H9 (cell line): Measurements from ENCODE around the gene AQP12A. TPM values are rescaled to one million over a fixed set of nuclear protein-coding genes. Genes with fewer than 3 reads are reported as not detected.

Experiments
- DNase-seq: peaks from one replicate; pipeline ENCODE4 v3.0.0-alpha.2; 2017
- H2AFZ ChIP-seq: one replicate; pipeline ENCODE4 v1.6.1; 2013; ENCODE audit warnings: mild to moderate bottlenecking, low read length, control low read depth, moderate library complexity
- H2AK5ac ChIP-seq: 2 replicates; pipeline ENCODE4 v1.6.1; 2013; ENCODE audit warnings: low read length, control low read depth, mixed read lengths; ENCODE audit not compliant: insufficient read length
- H2BK120ac ChIP-seq: one replicate; pipeline ENCODE4 v1.6.1; 2013; ENCODE audit warnings: low read depth, mild to moderate bottlenecking, low read length, control low read depth, inconsistent platforms; ENCODE audit not compliant: poor library complexity, severe bottlenecking
- H2BK12ac ChIP-seq: 2 replicates; pipeline ENCODE4 v1.6.1; 2013; ENCODE audit warnings: low read length, control low read depth, mixed read lengths, low read depth; ENCODE audit not compliant: insufficient read length
- H2BK15ac ChIP-seq: 2 replicates; pipeline ENCODE4 v1.6.1; 2013; ENCODE audit warnings: low read depth, low read length, control low read depth
- H2BK20ac ChIP-seq: one replicate; pipeline ENCODE4 v1.6.1; 2013; ENCODE audit warnings: low read depth, mild to moderate bottlenecking, low read length, control low read depth, inconsistent platforms; ENCODE audit not compliant: poor library complexity, severe bottlenecking
- H2BK5ac ChIP-seq: 2 replicates; pipeline ENCODE4 v1.6.1; 2013; ENCODE audit warnings: low read length, control low read depth, mixed read lengths; ENCODE audit not compliant: insufficient read length
- H3K14ac ChIP-seq: 2 replicates; pipeline ENCODE4 v1.6.1; 2013; ENCODE audit warnings: low read length, control low read depth; ENCODE audit not compliant: insufficient read depth
- H3K18ac ChIP-seq: 2 replicates; pipeline ENCODE4 v1.6.1; 2013; ENCODE audit warnings: low read depth, mild to moderate bottlenecking, mixed read lengths, low read length, control low read depth; ENCODE audit not compliant: insufficient read length
- H3K23ac ChIP-seq: 2 replicates; pipeline ENCODE4 v1.6.1; 2013; ENCODE audit warnings: low read length, control low read depth, mixed read lengths, low read depth; ENCODE audit not compliant: insufficient read length
- H3K23me2 ChIP-seq: 2 replicates; pipeline ENCODE4 v1.6.1; 2013; ENCODE audit warnings: low read depth, mild to moderate bottlenecking, mixed read lengths, low read length, control low read depth; ENCODE audit not compliant: insufficient read length, poor library complexity, severe bottlenecking
- H3K27ac ChIP-seq: 2 replicates; pipeline ENCODE4 v1.5.1; 2013; ENCODE audit warnings: low read length, control low read depth, mixed read lengths, low read depth; ENCODE audit not compliant: insufficient read length
- H3K27me3 ChIP-seq: 2 replicates; pipeline ENCODE4 v1.6.1; 2013; ENCODE audit warnings: low read length, control low read depth, inconsistent platforms; ENCODE audit not compliant: insufficient read depth
- H3K4ac ChIP-seq: 2 replicates; pipeline ENCODE4 v1.6.1; 2013; ENCODE audit warnings: low read depth, mild to moderate bottlenecking, control low read depth, inconsistent platforms, low read length, moderate library complexity
- H3K4me1 ChIP-seq: 2 replicates; pipeline ENCODE4 v1.6.1; 2013; ENCODE audit warnings: low read length, control low read depth, inconsistent platforms; ENCODE audit not compliant: insufficient read depth
- H3K4me2 ChIP-seq: 2 replicates; pipeline ENCODE4 v1.6.1; 2013; ENCODE audit warnings: low read length, control low read depth, mixed read lengths; ENCODE audit not compliant: insufficient read length, insufficient read depth
- H3K56ac ChIP-seq: 2 replicates; pipeline ENCODE4 v1.6.1; 2013; ENCODE audit warnings: low read depth, mild to moderate bottlenecking, mixed read lengths, low read length, control low read depth; ENCODE audit not compliant: insufficient read length
- H3K79me1 ChIP-seq: 2 replicates; pipeline ENCODE4 v1.6.1; 2013; ENCODE audit warnings: low read depth, mild to moderate bottlenecking, moderate library complexity, low read length, control low read depth, inconsistent platforms; ENCODE audit not compliant: insufficient read depth, poor library complexity, severe bottlenecking
- H3K79me2 ChIP-seq: 2 replicates; pipeline ENCODE4 v1.6.1; 2013; ENCODE audit warnings: low read length, control low read depth, inconsistent platforms; ENCODE audit not compliant: insufficient read depth
- H3K9ac ChIP-seq: 2 replicates; pipeline ENCODE4 v1.6.1; 2013; ENCODE audit warnings: low read length, control low read depth, mixed read lengths; ENCODE audit not compliant: insufficient read length; ENCODE audit errors: extremely low read depth
- H3K9me3 ChIP-seq: one replicate; pipeline ENCODE4 v1.6.1; 2013; ENCODE audit warnings: low read depth, low read length, inconsistent platforms; ENCODE audit not compliant: control insufficient read depth
- H3T11ph ChIP-seq: one replicate; pipeline ENCODE4 v1.6.1; 2013; ENCODE audit warnings: mild to moderate bottlenecking, low read length, control low read depth, inconsistent platforms
- H4K20me1 ChIP-seq: one replicate; pipeline ENCODE4 v1.6.1; 2013; ENCODE audit not compliant: control insufficient read depth, insufficient read length, insufficient read depth
- H4K5ac ChIP-seq: 2 replicates; pipeline ENCODE4 v1.6.1; 2013; ENCODE audit warnings: low read depth, mild to moderate bottlenecking, mixed read lengths, low read length, control low read depth; ENCODE audit not compliant: insufficient read length
- H4K8ac ChIP-seq: replicated peaks from 2 replicates; pipeline ENCODE4 v1.6.1; 2013; ENCODE audit warnings: low read length, control low read depth, mixed read lengths, low read depth; ENCODE audit not compliant: insufficient read length
- H4K91ac ChIP-seq: 2 replicates; pipeline ENCODE4 v1.6.1; 2013; ENCODE audit warnings: low read depth, mild to moderate bottlenecking, moderate library complexity, mixed read lengths, low read length, control low read depth; ENCODE audit not compliant: insufficient read length
- H3K27ac Mint-ChIP-seq, 3 experiments: 2 replicates in 2 of 3; 3 replicates in 1 of 3; pipeline ENCODE4 v1.8.0; 2020 to 2021; ENCODE audit warnings: mixed read lengths in 3 of 3, mild to moderate bottlenecking in 1 of 3, moderate library complexity in 1 of 3
- H3K27me3 Mint-ChIP-seq: 2 replicates; pipeline ENCODE4 v1.8.0; 2021; ENCODE audit warnings: low read depth, mild to moderate bottlenecking, moderate library complexity, mixed read lengths
- H3K36me3 Mint-ChIP-seq, 3 experiments: 2 replicates in 2 of 3; 3 replicates in 1 of 3; pipeline ENCODE4 v1.8.0; 2020 to 2021; ENCODE audit warnings: low read depth in 3 of 3, mixed read lengths in 3 of 3; ENCODE audit not compliant: insufficient read depth in 1 of 3
- H3K4me1 Mint-ChIP-seq, 2 experiments: 2 replicates each; pipeline ENCODE4 v1.8.0; 2020; ENCODE audit warnings: mixed read lengths in 2 of 2
- H3K4me3 Mint-ChIP-seq, 2 experiments: 2 replicates in 1 of 2; 3 replicates in 1 of 2; pipeline ENCODE4 v1.8.0; 2020 to 2021; ENCODE audit warnings: mild to moderate bottlenecking in 2 of 2, mixed read lengths in 2 of 2, moderate library complexity in 1 of 2
- H3K9me3 Mint-ChIP-seq, 2 experiments: 2 replicates in 1 of 2; 3 replicates in 1 of 2; pipeline ENCODE4 v1.8.0; 2020; ENCODE audit warnings: mild to moderate bottlenecking in 2 of 2, mixed read lengths in 2 of 2, moderate library complexity in 1 of 2
- WGBS: extraction: QIAGEN DNeasy Blood & Tissue Kit; methylation state at CpG from one replicate; pipeline ENCODE4 v1.1.7; 2013; ENCODE audit warnings: missing lambda C conversion rate, low lambda C conversion rate, mixed read lengths; ENCODE audit not compliant: insufficient read length; ENCODE audit errors: extremely low coverage; 5-methylcytosine and 5-hydroxymethylcytosine counted together
- total RNA-seq: library from RNA; stranded (reverse); gene quantifications from 2 replicates; pipeline ENCODE4 v1.2.1, GENCODE V29; 2021
- TF ChIP-seq, protein P1 (sequence below): fragments of 200-600 bp; sonication (generic); conservative IDR thresholded peaks from 3 replicates; pipeline ENCODE4 v1.8.0; 2021; ENCODE audit warnings: antibody characterized with exemption, mild to moderate bottlenecking

Gene AQP12A
- total RNA-seq, 1 experiment from 2014 or later: not detected

DNA sequence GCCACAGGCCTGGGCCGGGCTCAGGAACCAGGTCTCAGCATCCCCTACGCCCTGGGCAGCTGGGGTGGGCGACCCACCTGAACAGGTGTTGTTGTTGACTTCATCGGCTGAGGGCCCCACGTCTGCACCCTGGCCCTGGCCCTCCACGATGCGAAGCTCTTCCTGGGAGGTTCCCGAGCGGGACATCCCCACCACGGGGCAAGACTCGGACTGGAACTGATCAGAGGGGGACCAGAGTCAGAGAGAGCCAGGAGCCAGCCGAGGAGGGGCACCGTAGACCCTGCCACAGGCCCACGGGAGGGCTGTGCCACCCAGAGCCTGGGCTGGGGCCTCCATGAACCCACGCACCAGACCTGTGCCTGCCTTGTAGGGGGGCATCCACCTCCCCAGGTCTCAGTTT is 54.3 kb downstream of the AQP12A start:
- Histone ChIP-seq H3K4me1 (no peaks in the 10 kb centered on the region), H3K56ac (no peak overlapping the region), H3K27ac (no peak overlapping the region), H4K8ac (no peak overlapping the region), H3K9me3 (no peaks in the 10 kb centered on the region), H4K91ac (no peak overlapping the region), H3K9ac (no peak overlapping the region), H3K14ac (no peak overlapping the region), H3K4ac (no peak overlapping the region), H2BK5ac (no peak overlapping the region), H3K23ac (no peak overlapping the region), H2BK15ac (no peak overlapping the region), H3K4me2 (no peak overlapping the region), H3K79me1 (no peaks in the 10 kb centered on the region), H3K27me3 (no peaks in the 10 kb centered on the region), H2AFZ (no peak overlapping the region), H4K20me1 (no peaks in the 10 kb centered on the region), H4K5ac (no peak overlapping the region), H2BK120ac (no peak overlapping the region), H2AK5ac (no peak overlapping the region), H3K23me2 (no peaks in the 10 kb centered on the region), H3K18ac (no peak overlapping the region), H2BK20ac (no peak overlapping the region), H3K79me2 (no peaks in the 10 kb centered on the region), H3T11ph (no peak overlapping the region), H2BK12ac (no peak overlapping the region)
- no peaks in the 10 kb centered on the region; the same call in none of the 2 replicates for H3K27me3 Mint-ChIP-seq
- WGBS: no CpG with 5 or more reads among the region's 15 CpGs
- TF ChIP-seq, protein P1, sequence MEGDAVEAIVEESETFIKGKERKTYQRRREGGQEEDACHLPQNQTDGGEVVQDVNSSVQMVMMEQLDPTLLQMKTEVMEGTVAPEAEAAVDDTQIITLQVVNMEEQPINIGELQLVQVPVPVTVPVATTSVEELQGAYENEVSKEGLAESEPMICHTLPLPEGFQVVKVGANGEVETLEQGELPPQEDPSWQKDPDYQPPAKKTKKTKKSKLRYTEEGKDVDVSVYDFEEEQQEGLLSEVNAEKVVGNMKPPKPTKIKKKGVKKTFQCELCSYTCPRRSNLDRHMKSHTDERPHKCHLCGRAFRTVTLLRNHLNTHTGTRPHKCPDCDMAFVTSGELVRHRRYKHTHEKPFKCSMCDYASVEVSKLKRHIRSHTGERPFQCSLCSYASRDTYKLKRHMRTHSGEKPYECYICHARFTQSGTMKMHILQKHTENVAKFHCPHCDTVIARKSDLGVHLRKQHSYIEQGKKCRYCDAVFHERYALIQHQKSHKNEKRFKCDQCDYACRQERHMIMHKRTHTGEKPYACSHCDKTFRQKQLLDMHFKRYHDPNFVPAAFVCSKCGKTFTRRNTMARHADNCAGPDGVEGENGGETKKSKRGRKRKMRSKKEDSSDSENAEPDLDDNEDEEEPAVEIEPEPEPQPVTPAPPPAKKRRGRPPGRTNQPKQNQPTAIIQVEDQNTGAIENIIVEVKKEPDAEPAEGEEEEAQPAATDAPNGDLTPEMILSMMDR: no peak
- no peak overlapping the region for H3K27ac Mint-ChIP-seq
- no peaks in the 10 kb centered on the region for H3K9me3 Mint-ChIP-seq
- no peak overlapping the region for H3K4me3 Mint-ChIP-seq
- H3K4me1 Mint-ChIP-seq: no peaks in the 10 kb centered on the region
- DNase-seq: no peak
- peaks cover 57 to 91% (median 87%) of the 10 kb centered on the region in 3 experiments; a peak in 6 of 7 replicates for H3K36me3 Mint-ChIP-seq
